Glutamatergic neuron (in vitro differentiated cells): ENCODE measurements around the gene KRTAP10-1. TPM values are rescaled to one million over a fixed set of nuclear protein-coding genes. Genes with fewer than 3 reads are reported as not detected.

Experiments
- DNase-seq: peaks from one replicate; pipeline ENCODE4 v3.0.0; 2022
- H3K27ac Mint-ChIP-seq: one replicate; pipeline ENCODE4 v1.8.0; 2020; ENCODE audit warnings: mild to moderate bottlenecking, mixed read lengths, inconsistent platforms; ENCODE audit not compliant: unreplicated experiment
- H3K27me3 Mint-ChIP-seq: one replicate; pipeline ENCODE4 v1.8.0; 2020; ENCODE audit warnings: mild to moderate bottlenecking, moderate library complexity, mixed read lengths, inconsistent platforms; ENCODE audit not compliant: unreplicated experiment
- H3K36me3 Mint-ChIP-seq: one replicate; pipeline ENCODE4 v1.8.0; 2020; ENCODE audit warnings: mild to moderate bottlenecking, mixed read lengths, inconsistent platforms; ENCODE audit not compliant: unreplicated experiment
- H3K4me1 Mint-ChIP-seq: one replicate; pipeline ENCODE4 v1.8.0; 2020; ENCODE audit warnings: mild to moderate bottlenecking, low read depth, mixed read lengths, inconsistent platforms; ENCODE audit not compliant: unreplicated experiment
- H3K4me3 Mint-ChIP-seq: one replicate; pipeline ENCODE4 v1.8.0; 2020; ENCODE audit warnings: mild to moderate bottlenecking, mixed read lengths, inconsistent platforms; ENCODE audit not compliant: unreplicated experiment
- H3K9me3 Mint-ChIP-seq: one replicate; pipeline ENCODE4 v1.8.0; 2020; ENCODE audit warnings: mild to moderate bottlenecking, moderate library complexity, mixed read lengths, inconsistent platforms; ENCODE audit not compliant: unreplicated experiment
- total RNA-seq: library from RNA; stranded (reverse); fragmentation: NEBNext Ultra II Directional; extraction: Animal tissue kit (Norgen Biotek cat#: 25700); gene quantifications from one replicate; pipeline ENCODE4 v1.2.1, GENCODE V29; 2021; ENCODE audit not compliant: unreplicated experiment
- TF ChIP-seq, protein P1 (sequence below): fragments of 200-600 bp; sonication (generic); IDR thresholded peaks from one replicate; pipeline ENCODE4 v1.5.0; 2021; ENCODE audit not compliant: partially characterized antibody, unreplicated experiment

Gene KRTAP10-1
- total RNA-seq, 1 donor from 2014 or later, result not detected

DNA sequence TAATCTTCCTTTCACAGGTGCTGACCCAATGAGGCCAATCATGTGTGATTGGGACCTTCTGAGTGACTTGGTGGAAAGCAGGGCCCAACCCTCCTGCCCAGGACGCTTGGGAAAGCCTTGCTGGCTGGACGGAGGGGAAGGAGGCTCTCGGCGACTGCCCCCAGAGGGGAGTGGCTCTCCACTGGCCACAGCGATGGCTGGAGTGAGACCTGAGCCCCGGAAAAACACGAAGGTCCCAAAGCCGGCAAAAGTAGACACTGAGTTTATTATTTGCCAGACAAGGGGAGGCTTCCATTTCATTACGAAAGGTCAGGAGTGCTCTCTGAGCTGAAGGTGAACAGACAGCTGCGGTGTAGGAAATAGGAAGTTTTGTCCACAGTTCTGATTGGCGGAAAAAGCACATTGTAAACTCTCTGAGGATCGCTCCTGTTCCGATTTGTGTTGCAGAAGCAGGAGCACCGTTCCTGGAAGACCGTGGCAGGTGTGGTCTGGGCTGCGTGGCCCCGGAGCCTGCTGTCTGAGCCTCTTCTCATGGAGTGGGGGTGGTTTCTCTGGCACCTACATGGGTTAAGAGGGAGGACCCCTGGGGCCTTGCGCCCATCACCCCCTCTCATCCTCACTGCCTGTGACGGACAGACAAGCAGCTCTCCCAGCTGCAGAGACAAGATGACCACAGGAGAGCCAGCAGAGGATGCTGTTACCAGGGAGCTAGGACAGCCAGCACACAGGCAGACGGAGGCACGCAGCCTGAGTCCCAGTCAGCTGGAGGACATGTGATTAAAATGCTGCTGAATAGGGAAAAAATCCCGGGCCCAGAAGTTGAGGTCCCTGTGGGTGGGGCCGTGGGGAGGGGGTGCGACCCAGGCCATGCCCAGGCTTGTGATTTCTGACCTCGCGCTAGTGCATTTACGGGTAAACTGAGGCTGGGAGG is 41.5 kb downstream of the KRTAP10-1 start:
- TF ChIP-seq, protein P1, sequence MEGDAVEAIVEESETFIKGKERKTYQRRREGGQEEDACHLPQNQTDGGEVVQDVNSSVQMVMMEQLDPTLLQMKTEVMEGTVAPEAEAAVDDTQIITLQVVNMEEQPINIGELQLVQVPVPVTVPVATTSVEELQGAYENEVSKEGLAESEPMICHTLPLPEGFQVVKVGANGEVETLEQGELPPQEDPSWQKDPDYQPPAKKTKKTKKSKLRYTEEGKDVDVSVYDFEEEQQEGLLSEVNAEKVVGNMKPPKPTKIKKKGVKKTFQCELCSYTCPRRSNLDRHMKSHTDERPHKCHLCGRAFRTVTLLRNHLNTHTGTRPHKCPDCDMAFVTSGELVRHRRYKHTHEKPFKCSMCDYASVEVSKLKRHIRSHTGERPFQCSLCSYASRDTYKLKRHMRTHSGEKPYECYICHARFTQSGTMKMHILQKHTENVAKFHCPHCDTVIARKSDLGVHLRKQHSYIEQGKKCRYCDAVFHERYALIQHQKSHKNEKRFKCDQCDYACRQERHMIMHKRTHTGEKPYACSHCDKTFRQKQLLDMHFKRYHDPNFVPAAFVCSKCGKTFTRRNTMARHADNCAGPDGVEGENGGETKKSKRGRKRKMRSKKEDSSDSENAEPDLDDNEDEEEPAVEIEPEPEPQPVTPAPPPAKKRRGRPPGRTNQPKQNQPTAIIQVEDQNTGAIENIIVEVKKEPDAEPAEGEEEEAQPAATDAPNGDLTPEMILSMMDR, result no peak
- H3K4me3 Mint-ChIP-seq, result no peak overlapping the region
- H3K4me1 Mint-ChIP-seq, result peaks cover 16% of the 10 kb centered on the region
- H3K27me3 Mint-ChIP-seq, result peaks cover 2% of the 10 kb centered on the region
- no peak for DNase-seq
- H3K9me3 Mint-ChIP-seq, result peaks cover 4% of the 10 kb centered on the region
- peaks cover 6% of the 10 kb centered on the region for H3K36me3 Mint-ChIP-seq
- no peak overlapping the region for H3K27ac Mint-ChIP-seq

DNA sequence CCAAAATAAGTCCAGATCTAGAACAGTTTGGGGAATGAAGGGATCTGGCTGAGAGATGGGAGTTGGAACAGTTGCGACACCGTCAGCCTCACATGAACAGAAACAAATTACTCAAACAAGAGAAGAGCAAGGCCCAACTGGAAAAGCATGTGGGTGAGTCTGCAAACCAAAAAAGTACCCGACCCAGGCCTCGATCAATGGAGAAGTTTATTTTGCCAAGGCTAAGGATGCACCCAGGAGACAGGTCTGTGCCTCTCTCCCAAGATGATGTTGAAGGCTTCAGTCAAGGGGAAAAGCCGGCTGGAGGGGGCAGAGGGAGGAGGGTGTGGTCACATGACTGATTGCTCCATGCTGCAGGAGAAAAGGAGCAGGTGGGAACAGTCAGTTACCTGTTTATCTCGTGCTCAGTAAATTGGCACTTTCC is 42.3 kb downstream of the KRTAP10-1 start:
- Mint-ChIP-seq H3K27ac (no peak overlapping the region), H3K4me1 (peaks cover 16% of the 10 kb centered on the region), H3K9me3 (peaks cover 4% of the 10 kb centered on the region), H3K36me3 (peaks cover 13% of the 10 kb centered on the region), H3K4me3 (no peak overlapping the region), H3K27me3 (peaks cover 2% of the 10 kb centered on the region)
- TF ChIP-seq, protein P1, result no peak
- DNase-seq, result no peak

DNA sequence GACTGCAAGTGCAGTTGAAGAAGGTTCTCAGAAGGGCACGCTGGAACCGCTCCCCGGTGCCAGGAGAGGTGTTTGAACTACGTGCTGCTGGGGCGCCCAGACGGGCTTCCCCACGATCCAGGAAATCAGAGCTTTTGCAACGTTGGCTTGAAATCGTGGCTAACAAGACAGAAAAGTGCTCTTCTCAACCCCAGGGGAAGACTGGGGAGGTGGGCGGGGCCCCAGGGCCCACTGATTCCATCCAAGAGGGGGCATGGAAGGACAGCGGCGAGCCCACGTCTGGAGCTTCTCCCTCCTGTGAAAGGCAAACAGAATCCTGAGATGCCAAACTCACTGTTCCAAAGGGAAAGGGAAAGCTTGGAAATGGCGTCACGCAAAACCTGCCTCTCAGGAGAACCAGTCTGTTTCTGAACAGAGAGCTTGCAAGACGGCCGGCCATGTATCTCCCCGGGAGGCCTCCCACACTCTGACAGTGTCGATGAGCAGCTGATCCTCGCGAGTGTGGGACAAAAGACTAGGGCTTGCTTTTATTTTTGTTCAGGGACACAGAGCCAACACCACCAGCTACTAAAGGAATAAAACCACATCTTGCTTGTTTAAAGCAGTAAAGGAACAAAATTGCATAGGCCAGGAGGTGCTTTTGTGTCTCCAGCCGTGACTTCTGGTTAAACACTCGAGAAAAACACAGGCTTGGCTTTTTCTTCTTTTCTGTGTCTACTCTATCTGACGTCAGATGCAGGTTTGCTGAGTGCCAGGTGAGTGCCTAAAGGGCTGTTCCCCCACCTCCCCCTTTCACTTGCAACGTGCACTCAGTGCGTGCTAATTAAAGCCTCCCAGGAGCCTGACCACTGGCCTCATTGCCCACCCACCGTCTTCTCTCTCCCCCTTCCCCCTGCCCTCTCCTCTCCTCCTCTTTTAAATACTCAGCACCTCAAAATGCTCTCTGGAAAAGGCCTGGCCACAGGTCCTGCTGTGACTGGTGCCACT is 43.1 kb downstream of the KRTAP10-1 start:
- DNase-seq, result no peak
- peaks cover 14% of the 10 kb centered on the region for H3K4me1 Mint-ChIP-seq
- H3K36me3 Mint-ChIP-seq, result peaks cover 21% of the 10 kb centered on the region
- TF ChIP-seq, protein P1, result no peak
- peaks cover 2% of the 10 kb centered on the region for H3K27me3 Mint-ChIP-seq
- H3K4me3 Mint-ChIP-seq, result no peak overlapping the region
- no peak overlapping the region for H3K27ac Mint-ChIP-seq
- H3K9me3 Mint-ChIP-seq, result peaks cover 9% of the 10 kb centered on the region

DNA sequence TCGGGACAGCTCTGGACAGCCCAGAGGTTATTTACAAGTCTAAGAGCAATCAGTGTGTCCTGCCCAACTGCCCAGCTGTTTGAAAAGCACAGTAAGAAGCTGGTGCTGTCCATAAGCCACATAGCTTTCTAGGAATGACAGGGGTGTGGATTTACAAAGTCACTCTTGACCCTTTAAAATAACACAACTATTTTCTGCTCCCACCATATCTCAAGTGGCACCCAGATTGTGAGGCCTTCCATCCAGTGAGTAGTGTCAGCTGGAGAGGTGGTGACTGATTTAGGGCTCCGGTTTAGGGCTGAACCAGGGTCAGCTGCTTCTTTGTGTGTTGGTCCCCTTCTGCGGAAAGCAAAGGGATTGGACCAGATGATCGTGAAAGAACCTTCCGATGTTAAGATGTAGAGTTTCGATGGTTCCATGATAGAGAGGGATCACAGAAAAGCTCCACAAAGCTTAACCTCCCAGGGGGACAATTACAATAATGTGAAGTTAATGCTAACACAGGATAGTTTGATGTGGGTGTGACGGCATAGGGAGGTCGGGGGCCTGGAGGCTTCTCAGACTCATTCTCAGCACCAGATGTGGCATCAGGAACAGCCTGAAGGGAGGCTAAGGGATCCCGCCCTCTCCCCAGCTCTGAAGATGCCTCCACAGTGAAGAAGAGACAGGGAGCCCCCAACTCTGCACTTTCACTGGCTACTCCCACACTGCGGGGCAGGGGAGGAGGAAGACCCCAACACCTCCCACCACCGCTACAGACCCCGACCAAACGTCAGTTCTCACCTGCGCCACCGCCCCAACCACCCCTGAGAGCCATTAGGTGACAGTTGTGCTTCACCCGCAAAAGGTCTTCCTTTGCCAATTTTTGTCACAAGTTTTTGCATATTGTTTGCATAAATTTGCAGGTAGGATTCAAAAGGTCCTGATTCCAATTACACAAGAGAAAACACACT is 44.1 kb downstream of the KRTAP10-1 start:
- no peak for DNase-seq
- Mint-ChIP-seq H3K4me3 (no peak overlapping the region), H3K27ac (no peak overlapping the region), H3K4me1 (peaks cover 14% of the 10 kb centered on the region), H3K9me3 (peaks cover 9% of the 10 kb centered on the region), H3K36me3 (peaks cover 25% of the 10 kb centered on the region), H3K27me3 (peaks cover 2% of the 10 kb centered on the region)
- TF ChIP-seq, protein P1, result no peak
